Measurements from ENCODE around the gene EHD4.

The EHD4 gene

GRCh38 chr15:41950489-41950888 is 21.9 kb downstream of the EHD4 start:
- H3K4me3 ChIP-seq (ENCODE audit: low read depth, low read length), result no peak overlapping the region
- no peak for TF ChIP-seq CTCF (IDR thresholded peaks at IDR 0.05; ENCODE audit: low read depth, low read length, missing control alignments)
- no peak for DNase-seq (ENCODE audit: low read depth)

- no peak for DNase-seq (ENCODE audit: low read depth)
- TF ChIP-seq CTCF (IDR thresholded peaks at IDR 0.05; ENCODE audit: low read depth, low read length, missing control alignments), result no peak
These were observed 22.3 kb downstream of the EHD4 start for GRCh38 chr15:41950127-41950483.

GRCh38 chr15:41949401-41950126 is 22.8 kb downstream of the EHD4 start:
- H3K4me3 ChIP-seq (ENCODE audit: low read depth, low read length), result no peak overlapping the region
- TF ChIP-seq CTCF (IDR thresholded peaks at IDR 0.05; ENCODE audit: low read depth, low read length, missing control alignments), result no peak
- no peak for DNase-seq (ENCODE audit: low read depth)

More at GRCh38 chr15:41950127-41950483, 22.3 kb downstream of the EHD4 start:
- no peak overlapping the region for H3K4me3 ChIP-seq (ENCODE audit: low read depth, low read length)

- H3K4me3 ChIP-seq (ENCODE audit: low read depth, low read length), result no peak overlapping the region
- no peak for TF ChIP-seq CTCF (IDR thresholded peaks at IDR 0.05; ENCODE audit: low read depth, low read length, missing control alignments)
- no peak for DNase-seq (ENCODE audit: low read depth)
These were observed 23.9 kb downstream of the EHD4 start for GRCh38 chr15:41948490-41948889.

GRCh38 chr15:41946970-41947369 is 25.4 kb downstream of the EHD4 start:
- DNase-seq (ENCODE audit: low read depth), result no peak
- no peak overlapping the region for H3K4me3 ChIP-seq (ENCODE audit: low read depth, low read length)
- no peak for TF ChIP-seq CTCF (IDR thresholded peaks at IDR 0.05; ENCODE audit: low read depth, low read length, missing control alignments)

- TF ChIP-seq CTCF (IDR thresholded peaks at IDR 0.05; ENCODE audit: low read depth, low read length, missing control alignments), result no peak
- no peak overlapping the region for H3K4me3 ChIP-seq (ENCODE audit: low read depth, low read length)
- DNase-seq (ENCODE audit: low read depth), result no peak
These were observed 26.6 kb downstream of the EHD4 start for GRCh38 chr15:41945731-41946130.

- no peak for DNase-seq (ENCODE audit: low read depth)
- H3K4me3 ChIP-seq (ENCODE audit: low read depth, low read length), result no peak overlapping the region
- TF ChIP-seq CTCF (IDR thresholded peaks at IDR 0.05; ENCODE audit: low read depth, low read length, missing control alignments), result no peak
These were observed 27.1 kb downstream of the EHD4 start for GRCh38 chr15:41945221-41945620.
